AG04449 (cell line): ENCODE results near the gene VCPKMT.
"Not testable (repeated sequence)": the region's sequence is repeated elsewhere in the genome, so short reads cannot be mapped to it uniquely, and the experiment has no call there.

Experiments used
- CTCF ChIA-PET: fragments of 350-600 bp; formaldehyde crosslinking; extraction: SDS; loops from one replicate; lab custom pipeline; 2021; ENCODE audit warnings: antibody characterized with exemption; lab: Yijun Ruan, JAX
- POLR2A ChIA-PET: fragments of 400-600, 350-600 bp; formaldehyde crosslinking; extraction: SDS; loops from one replicate; lab custom pipeline; 2020; ENCODE audit warnings: antibody characterized with exemption, inconsistent platforms; lab: Yijun Ruan, JAX
- DNase-seq: peaks from one replicate; pipeline ENCODE4 v3.0.0-alpha.2; 2010; ENCODE audit warnings: low read depth, low spot score
- H3K4me3 ChIP-seq: 2 replicates; pipeline ENCODE4 v1.5.1; 2011; ENCODE audit warnings: low read depth, mild to moderate bottlenecking, control low read depth, low read length
- CTCF ChIP-seq: IDR thresholded peaks from one replicate; pipeline ENCODE4 v1.5.1; 2011; ENCODE audit warnings: mild to moderate bottlenecking, moderate library complexity, low read length, control low read depth, inconsistent platforms; ENCODE audit not compliant: insufficient read depth; ENCODE audit errors: missing control alignments

The VCPKMT gene

GRCh38 chr14:50085570-50086320 is 30.6 kb downstream of the VCPKMT start:
- CTCF ChIA-PET, result interaction anchor here (0.9 to 1.7 kb wide), 5 partner anchors 16 to 233 kb away, joined by 3 to 7 read pairs (median 5); partner anchors contain the start of gene NEMF
- peak; percentile 49 for DNase-seq
- H3K4me3 ChIP-seq, result no peak overlapping the region
- POLR2A ChIA-PET, result no interaction called here
- no peak for TF ChIP-seq CTCF

DNA sequence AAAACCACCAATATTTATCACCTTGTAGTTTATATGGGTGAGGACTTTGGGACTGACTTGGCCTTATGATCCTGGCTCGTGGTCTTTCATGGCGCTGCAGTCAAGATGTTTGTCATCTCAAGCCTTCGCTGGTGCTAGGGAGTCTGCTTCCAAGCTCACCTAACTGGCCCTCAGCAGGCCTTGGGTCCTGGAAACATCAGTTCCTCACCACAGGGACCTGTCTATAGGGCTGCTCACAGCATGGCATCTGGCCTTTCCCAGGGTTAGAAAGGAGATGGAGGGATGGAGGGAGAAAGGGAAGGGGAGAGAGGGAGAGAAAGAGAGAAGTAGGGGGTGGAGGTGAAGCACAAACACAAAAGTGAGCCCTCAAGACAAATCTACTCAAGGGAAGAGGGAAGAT is 31.7 kb downstream of the VCPKMT start:
- ChIA-PET CTCF (interaction anchor here (1.7 kb wide), 2 partner anchors 20 to 232 kb away, joined by 5 to 6 read pairs; partner anchors contain the start of gene NEMF), POLR2A (no interaction called here)
- TF ChIP-seq CTCF, result no peak
- H3K4me3 ChIP-seq, result no peak overlapping the region
- no peak for DNase-seq

GRCh38 chr14:50083467-50084337 is 32.7 kb downstream of the VCPKMT start:
- no peak overlapping the region for H3K4me3 ChIP-seq
- no peak for DNase-seq
- TF ChIP-seq CTCF, result no peak
- ChIA-PET CTCF (interaction anchor here (1.5 to 2.8 kb wide), 2 partner anchors 218 to 222 kb away, joined by 6 to 10 read pairs; no protein-coding TSS in a partner anchor), POLR2A (no interaction called here)

DNA sequence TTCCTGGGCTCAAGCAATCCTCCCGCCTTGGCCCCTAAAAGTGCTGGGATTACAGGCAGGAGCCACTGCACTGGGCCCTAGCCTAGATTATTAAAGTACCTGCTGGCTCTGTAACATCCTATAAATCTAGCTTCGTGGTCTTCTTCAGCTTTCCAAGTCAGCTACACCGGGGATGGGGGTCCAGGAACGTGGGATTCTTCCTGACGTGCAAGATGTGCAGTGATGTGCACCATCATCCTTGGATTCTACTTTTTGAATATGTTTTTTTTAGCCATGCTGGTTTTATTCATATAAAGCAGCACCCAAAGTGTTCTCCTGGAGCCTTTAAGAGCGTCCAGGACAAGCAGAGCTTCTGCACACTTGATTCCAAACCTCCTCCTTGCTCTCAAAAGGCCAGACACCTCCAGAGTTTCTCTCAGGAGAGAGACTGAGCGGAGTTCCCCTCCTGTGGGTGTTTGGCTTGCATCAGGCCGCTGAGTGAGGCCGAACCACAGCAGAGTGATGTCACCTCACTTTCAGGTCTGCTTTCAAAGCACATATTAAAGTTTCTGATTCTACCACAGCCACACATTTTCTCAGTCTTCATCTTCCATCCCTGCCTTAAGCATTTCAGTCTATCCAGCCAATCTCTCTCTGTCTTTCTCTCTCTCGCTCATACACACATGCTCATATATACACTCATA is 33.4 kb downstream of the VCPKMT start:
- ChIA-PET POLR2A (no interaction called here), CTCF (interaction anchor here (1.5 to 2.8 kb wide), 2 partner anchors 218 to 222 kb away, joined by 6 to 10 read pairs; no protein-coding TSS in a partner anchor)
- DNase-seq, result no peak
- no peak overlapping the region for H3K4me3 ChIP-seq
- no peak for TF ChIP-seq CTCF

- ChIA-PET CTCF (interaction anchor here (1.5 to 2.8 kb wide), 3 partner anchors 12 to 221 kb away, joined by 3 to 10 read pairs (median 6); no protein-coding TSS in a partner anchor), POLR2A (no interaction called here)
- no peak for TF ChIP-seq CTCF
- no peak overlapping the region for H3K4me3 ChIP-seq
- no peak for DNase-seq
Measured at GRCh38 chr14:50082308-50082742, 34.0 kb downstream of the VCPKMT start.

- POLR2A ChIA-PET, DNase-seq, H3K4me3 ChIP-seq, CTCF ChIA-PET: not testable (repeated sequence)
Measured at GRCh38 chr14:50079103-50079502, 37.3 kb downstream of the VCPKMT start.

GRCh38 chr14:50073663-50074062 is 42.7 kb downstream of the VCPKMT start:
- CTCF ChIA-PET, DNase-seq, POLR2A ChIA-PET, H3K4me3 ChIP-seq: not testable (repeated sequence)
